GM12878 (cell line): ENCODE results near the gene TVP23C. TPM values are rescaled to one million over a fixed set of nuclear protein-coding genes. Genes with fewer than 3 reads are reported as not detected.

ENCODE experiments used
- ATAC-seq: fragments of 200-7000 bp; cut with Tn5 transposase; 3 replicates; pipeline ENCODE4 v1.9.1; 2020; ENCODE audit warnings: mild to moderate bottlenecking, moderate library complexity
- BruUV-seq: library from RNA; stranded (reverse); fragments of 400-500 nt; replicated peaks from 2 replicates; lab custom pipeline; 2021; lab: Mats Ljungman, UMichigan
- CTCF ChIA-PET: fragments of 300-600 bp; sonication (Branson Sonifier 250); formaldehyde crosslinking; extraction: SDS; loops from one replicate; lab custom pipeline; 2021; ENCODE audit warnings: inconsistent platforms; lab: Yijun Ruan, JAX
- POLR2A ChIA-PET: fragments of 350-600 bp; formaldehyde crosslinking; extraction: SDS; loops from one replicate; lab custom pipeline; 2021; ENCODE audit warnings: inconsistent platforms; lab: Charles Lee
- RAD21 ChIA-PET: fragments of 300-600 bp; sonication (Branson Sonifier 250); formaldehyde crosslinking; loops from one replicate; lab custom pipeline; 2023; ENCODE audit warnings: antibody characterized with exemption; ENCODE audit not compliant: unreplicated experiment; lab: Charles Lee
- SMC1A ChIA-PET: fragments of 300-600 bp; sonication (Branson Sonifier 250); formaldehyde crosslinking; loops from one replicate; lab custom pipeline; 2023; ENCODE audit not compliant: unreplicated experiment, uncharacterized antibody; lab: Charles Lee
- DNase-seq: peaks from one replicate; pipeline ENCODE4 v3.0.0-alpha.2; 2011; ENCODE audit warnings: low read depth, low spot score
- FAIRE-seq: peaks from 3 replicates; lab custom pipeline; 2011; peaks lifted over from hg19 to GRCh38; lab: Jason Lieb, UNC
- H2AFZ ChIP-seq: 2 replicates; pipeline ENCODE4 v1.6.0; 2011; ENCODE audit warnings: low read depth, low read length, control low read depth; ENCODE audit not compliant: control insufficient read depth
- H3K27ac ChIP-seq: 2 replicates; pipeline ENCODE4 v1.5.1; 2011; ENCODE audit warnings: control low read depth; ENCODE audit not compliant: control insufficient read depth, insufficient read depth
- H3K27me3 ChIP-seq, 2 experiments: replicated peaks in 1 of 2; 2 replicates each; pipeline versions ENCODE4 v1.6.0 to v1.6.1; 2011; ENCODE audit warnings: low read length in 1 of 2; ENCODE audit not compliant: control insufficient read depth in 2 of 2, insufficient read depth in 2 of 2
- H3K36me3 ChIP-seq, 2 experiments: 2 replicates each; pipeline ENCODE4 v1.5.1; 2011; ENCODE audit warnings: low read length in 1 of 2; ENCODE audit not compliant: control insufficient read depth in 2 of 2, insufficient read depth in 2 of 2
- H3K4me1 ChIP-seq: 2 replicates; pipeline ENCODE4 v1.6.1; 2011; ENCODE audit warnings: mild to moderate bottlenecking, low read length, moderate library complexity, mixed read lengths; ENCODE audit not compliant: control insufficient read depth, insufficient read depth
- H3K4me2 ChIP-seq: 2 replicates; pipeline ENCODE4 v1.6.0; 2011; ENCODE audit warnings: control low read depth; ENCODE audit not compliant: control insufficient read depth, insufficient read depth
- H3K4me3 ChIP-seq: fragments of 200-600 bp; sonication (generic); 2 replicates; pipeline ENCODE4 v1.5.1; 2016
- H3K79me2 ChIP-seq: 2 replicates; pipeline ENCODE4 v1.6.0; 2011; ENCODE audit warnings: low read length; ENCODE audit not compliant: control insufficient read depth, insufficient read depth
- H3K9ac ChIP-seq: 2 replicates; pipeline ENCODE4 v1.8.0; 2011; ENCODE audit warnings: low read length, control low read depth, mixed read lengths; ENCODE audit not compliant: control insufficient read depth, insufficient read depth
- H3K9me3 ChIP-seq: replicated peaks from 3 replicates; pipeline ENCODE4 v1.5.1; 2011; ENCODE audit warnings: mild to moderate bottlenecking, low read length; ENCODE audit not compliant: control insufficient read depth, insufficient read depth
- H4K20me1 ChIP-seq: 2 replicates; pipeline ENCODE4 v1.6.0; 2011; ENCODE audit not compliant: control insufficient read depth, insufficient read depth
- HDAC2 ChIP-seq: fragments of 200-600 bp; sonication (generic); IDR thresholded peaks from 2 replicates; pipeline ENCODE4 v1.6.1; 2017
- MAX ChIP-seq: IDR thresholded peaks from 2 replicates; pipeline ENCODE4 v1.6.1; 2012; ENCODE audit warnings: low read depth, low read length, improper control_type of control experiment
- MXI1 ChIP-seq: fragments of 150-350 bp; IDR thresholded peaks from 2 replicates; pipeline ENCODE4 v1.6.1; 2011; ENCODE audit warnings: low read depth, mild to moderate bottlenecking, inconsistent platforms, low read length, improper control_type of control experiment
- TBL1XR1 ChIP-seq: IDR thresholded peaks from 2 replicates; pipeline ENCODE4 v1.6.1; 2012; ENCODE audit warnings: low read depth, low read length, improper control_type of control experiment
- ZBTB11 ChIP-seq: fragments of 450-650 bp; formaldehyde crosslinking; IDR thresholded peaks from 2 replicates; pipeline ENCODE4 v1.5.0; 2022; ENCODE audit warnings: mild to moderate bottlenecking, missing genetic modification characterization
- ZNF207 ChIP-seq: fragments of 450-650 bp; IDR thresholded peaks from 2 replicates; pipeline ENCODE4 v1.6.1; 2014; ENCODE audit warnings: antibody characterized with exemption, mild to moderate bottlenecking, borderline replicate concordance
- WGBS: methylation state at CpG from one replicate; pipeline ENCODE4 v1.1.6; 2016; ENCODE audit warnings: low lambda C conversion rate; ENCODE audit not compliant: insufficient replicate concordance, insufficient coverage; ENCODE audit errors: missing lambda C conversion rate; 5-methylcytosine and 5-hydroxymethylcytosine counted together
- in situ Hi-C: fragments of 300-500 bp; cut with MboI; formaldehyde crosslinking; loops from 9 replicates; pipeline ENCODE4 v1.14.3; 2018; ENCODE audit warnings: mixed read lengths
- intact Hi-C: fragments of 100-400 bp; cut with micrococcal nuclease; formaldehyde crosslinking; loops from one replicate; pipeline ENCODE4 v1.14.2; 2022; ENCODE audit not compliant: unreplicated experiment
- polyA plus RNA-seq, 11 experiments: library from polyadenylated mRNA; depleted of rRNA in 4 of 11; unstranded in 6 of 11; stranded (reverse) in 5 of 11; fragments of >200 nt; fragmentation: Nextera tagmentation in 4 of 11; fragmentation: Illumina TruSeq in 1 of 11; extraction: Ambion mirVana in 4 of 11; extraction: Trizol in 1 of 11; gene quantifications; 1 replicate in 1 of 11; 2 replicates in 10 of 11; pipeline versions ENCODE4 v1.2.1 to v1.2.3, GENCODE V29; 2011 to 2016; ENCODE audit warnings: inconsistent platforms in 2 of 11, missing spikeins in 2 of 11, low read depth in 1 of 11
- total RNA-seq, 4 experiments: library from RNA; depleted of rRNA in 3 of 4; stranded (reverse); fragments of >200 nt in 3 of 4; fragmentation: Illumina TruSeq in 1 of 4; extraction: Trizol in 1 of 4; gene quantifications; 2 replicates each; pipeline versions ENCODE4 v1.2.1 to v1.2.3, GENCODE V29; 2013 to 2021

The TVP23C gene
- total and polyA plus RNA-seq, 10 of the 15 experiments (the other 5 are each of a cell fraction or from before 2014, with no cell fraction given), result 0.42 to 5.0 (median 2.7) TPM

- BruUV-seq, result no TSS peak
- no peaks in the 10 kb centered on the region for H3K4me1 ChIP-seq
These were observed 98.9 kb downstream of the TVP23C start for GRCh38 chr17:15464231-15464985.

More at GRCh38 chr17:15464231-15464985, 98.9 kb downstream of the TVP23C start:
- no peaks in the 10 kb centered on the region for H3K36me3 ChIP-seq
- ChIA-PET CTCF (no interaction called here), POLR2A (no interaction called here), RAD21 (no interaction called here), SMC1A (no interaction called here)
- no peak overlapping the region for H3K27ac ChIP-seq
- H3K27me3 ChIP-seq, result no peaks in the 10 kb centered on the region
- intact Hi-C loops (no loop called here), in situ Hi-C loops (no loop called here)
- H3K9me3 ChIP-seq, result no peaks in the 10 kb centered on the region
- FAIRE-seq (no peak), DNase-seq (no peak), ATAC-seq (no peak)
- H3K4me2 ChIP-seq, result no peak overlapping the region
- no peaks in the 10 kb centered on the region for H3K79me2 ChIP-seq
- H3K4me3 ChIP-seq, result no peak overlapping the region
- no peaks in the 10 kb centered on the region for H4K20me1 ChIP-seq
- WGBS, result 53% methylated on average over 11 of the region's 11 CpGs
- H3K9ac ChIP-seq, result no peak overlapping the region
- no peak overlapping the region for H2AFZ ChIP-seq
- TF ChIP-seq TBL1XR1 (no peak), ZBTB11 (CRISPR knock-in tag) (no peak), HDAC2 (no peak), ZNF207 (no peak), MXI1 (no peak), MAX (no peak)
